ENCODE results near the gene PHLPP1. TPM values are rescaled to one million over a fixed set of nuclear protein-coding genes. Genes with fewer than 3 reads are reported as not detected.

Gene PHLPP1
- total RNA-seq, 3 donors from 2014 or later = 9.8 to 19.9 (median 15.4) TPM

- intact Hi-C loops (cut with DNase I; ENCODE audit: low total_unique reads) = loop anchor here (10.0 kb wide), 1 partner anchor 267 kb away; no protein-coding TSS in a partner anchor
These were observed 2.8 kb downstream of the PHLPP1 start for GRCh38 chr18:62717925-62718800.

GRCh38 chr18:62720048-62720447, 4.7 kb downstream of the PHLPP1 start:
- no peak for DNase-seq (ENCODE audit: low spot score in 2 of 2)
- intact Hi-C loops (cut with DNase I; ENCODE audit: low total_unique reads) = no loop called here
- H3K4me3 ChIP-seq = no peak overlapping the region
- no peak for TF ChIP-seq POLR2A (IDR thresholded peaks at IDR 0.05)
- TF ChIP-seq POLR2AphosphoS5 (IDR thresholded peaks at IDR 0.05) = no peak
- no peak for TF ChIP-seq CTCF (IDR thresholded peaks at IDR 0.05)
- peaks cover 0 to 6% of the 10 kb centered on the region in 2 donors for H3K4me1 ChIP-seq
- H3K27me3 ChIP-seq = no peaks in the 10 kb centered on the region
- H3K27ac ChIP-seq = no peak overlapping the region
- no peaks in the 10 kb centered on the region for H3K36me3 ChIP-seq
- H3K9me3 ChIP-seq = no peaks in the 10 kb centered on the region

More at GRCh38 chr18:62717925-62718800, 2.8 kb downstream of the PHLPP1 start:
- Histone ChIP-seq H3K9me3 (no peaks in the 10 kb centered on the region), H3K27me3 (no peaks in the 10 kb centered on the region), H3K4me1 (no peaks in the 10 kb centered on the region), H3K27ac (peak overlapping the region in 1 of 2 donors; percentile 96), H3K36me3 (no peaks in the 10 kb centered on the region), H3K4me3 (peak overlapping the region; percentile 76 to 81 (median 76))
- TF ChIP-seq POLR2A (IDR thresholded peaks at IDR 0.05) (no peak), CTCF (IDR thresholded peaks at IDR 0.05) (no peak)
- no peak for DNase-seq (ENCODE audit: low spot score in 2 of 2)

- Histone ChIP-seq H3K9me3 (no peaks in the 10 kb centered on the region), H3K4me3 (no peak overlapping the region), H3K36me3 (no peaks in the 10 kb centered on the region), H3K4me1 (peaks cover 0 to 6% of the 10 kb centered on the region in 2 donors), H3K27ac (no peak overlapping the region), H3K27me3 (no peaks in the 10 kb centered on the region)
- intact Hi-C loops (cut with DNase I; ENCODE audit: low total_unique reads) = no loop called here
- TF ChIP-seq POLR2A (IDR thresholded peaks at IDR 0.05) (no peak), POLR2AphosphoS5 (IDR thresholded peaks at IDR 0.05) (no peak), CTCF (IDR thresholded peaks at IDR 0.05) (no peak)
- DNase-seq (ENCODE audit: low spot score in 2 of 2) = no peak
These were observed 5.6 kb downstream of the PHLPP1 start for GRCh38 chr18:62720766-62721613.

GRCh38 chr18:62721839-62722795, 6.8 kb downstream of the PHLPP1 start:
- no peaks in the 10 kb centered on the region for H3K27me3 ChIP-seq
- DNase-seq (ENCODE audit: low spot score in 2 of 2) = no peak
- peaks cover 0 to 6% of the 10 kb centered on the region in 2 donors for H3K4me1 ChIP-seq
- intact Hi-C loops (cut with DNase I; ENCODE audit: low total_unique reads) = no loop called here
- no peak overlapping the region for H3K27ac ChIP-seq
- TF ChIP-seq CTCF (IDR thresholded peaks at IDR 0.05) (no peak), POLR2A (IDR thresholded peaks at IDR 0.05) (no peak), POLR2AphosphoS5 (IDR thresholded peaks at IDR 0.05) (no peak)
- H3K36me3 ChIP-seq = no peaks in the 10 kb centered on the region
- H3K4me3 ChIP-seq = no peak overlapping the region
- no peaks in the 10 kb centered on the region for H3K9me3 ChIP-seq
